Kidney epithelial cell (primary cell): ENCODE measurements around the gene ABCC1. TPM values are rescaled to one million over a fixed set of nuclear protein-coding genes. Genes with fewer than 3 reads are reported as not detected.
"Not testable (repeated sequence)": the region's sequence is repeated elsewhere in the genome, so short reads cannot be mapped to it uniquely, and the experiment has no call there.

Experiments
- DNase-seq: peaks from one replicate; pipeline ENCODE4 v3.0.0-alpha.2; 2010; ENCODE audit warnings: low read depth
- H3K27me3 ChIP-seq: 2 replicates; pipeline ENCODE4 v1.6.0; 2011; ENCODE audit warnings: low read length; ENCODE audit not compliant: control insufficient read depth, insufficient read depth
- H3K36me3 ChIP-seq: 2 replicates; pipeline ENCODE4 v1.5.1; 2011; ENCODE audit warnings: low read length; ENCODE audit not compliant: control insufficient read depth, insufficient read depth
- H3K4me3 ChIP-seq: 2 replicates; pipeline ENCODE4 v1.5.1; 2011; ENCODE audit warnings: low read depth, mild to moderate bottlenecking, control low read depth, low read length
- CTCF ChIP-seq: IDR thresholded peaks from 2 replicates; pipeline ENCODE4 v1.5.1; 2011; ENCODE audit warnings: mild to moderate bottlenecking, moderate library complexity, low read length, control low read depth, inconsistent platforms; ENCODE audit not compliant: insufficient read depth, poor library complexity, severe bottlenecking
- total RNA-seq: library from RNA; depleted of rRNA; stranded (reverse); fragments of >200 nt; gene quantifications from 2 replicates; pipeline ENCODE4 v1.2.3, GENCODE V29; 2015

ABCC1 gene
- total RNA-seq, 1 donor from 2014 or later, result 24.9 TPM

DNA sequence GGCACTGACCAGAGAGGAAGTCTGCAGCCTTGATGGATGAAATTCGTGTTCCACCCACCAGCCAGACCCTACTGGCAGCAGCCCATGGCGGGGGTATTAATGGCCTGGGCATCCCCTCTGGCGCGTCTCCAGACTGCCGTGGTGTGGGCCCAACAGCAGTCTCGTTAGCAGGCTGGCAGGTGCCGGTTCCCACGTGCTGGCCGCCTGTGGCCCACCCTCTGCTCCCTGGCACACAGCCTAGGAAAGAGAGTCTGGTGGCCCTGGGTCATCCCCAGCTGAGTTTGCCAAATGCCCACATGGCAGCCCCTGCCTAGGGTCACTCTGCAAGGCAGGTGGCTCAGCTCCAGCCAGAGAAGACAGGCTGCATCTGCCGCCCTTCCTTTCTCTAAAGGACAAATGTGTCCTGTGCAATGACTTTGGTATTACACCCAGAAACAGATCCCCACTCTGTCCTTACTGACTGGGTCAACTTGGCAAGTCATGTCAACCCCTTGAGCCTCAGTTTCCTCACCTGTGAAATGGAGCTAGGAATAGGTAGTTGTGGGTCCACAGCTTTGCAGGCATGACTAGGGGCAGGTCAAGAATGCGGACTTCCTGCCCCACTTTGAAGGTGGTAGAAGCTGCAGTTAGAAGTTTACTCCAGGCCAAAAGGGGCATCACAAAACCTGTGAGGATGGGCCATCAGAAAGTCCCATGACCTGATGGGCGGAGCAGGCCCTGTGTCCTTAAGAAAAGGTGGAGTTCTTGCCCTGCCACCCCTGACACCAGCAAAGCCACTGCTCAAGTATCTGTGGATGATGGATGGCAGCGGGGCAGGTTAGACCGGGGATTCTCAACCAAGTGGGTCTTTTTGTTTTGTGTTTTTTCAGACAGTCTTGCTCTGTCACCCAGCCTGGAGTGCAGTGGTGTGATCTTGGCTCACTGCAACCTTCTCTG lies 197.2 kb downstream of the ABCC1 start:
- TF ChIP-seq CTCF, result no peak
- DNase-seq, result no peak
- H3K36me3 ChIP-seq, result peaks cover 1% of the 10 kb centered on the region
- no peak overlapping the region for H3K4me3 ChIP-seq
- no peaks in the 10 kb centered on the region for H3K27me3 ChIP-seq

GRCh38 chr16:16147316-16147999 lies 198.0 kb downstream of the ABCC1 start:
- no peak for DNase-seq
- no peak for TF ChIP-seq CTCF

GRCh38 chr16:16148000-16148599 lies 198.7 kb downstream of the ABCC1 start:
- not testable (repeated sequence) for H3K4me3 ChIP-seq, H3K27me3 ChIP-seq, H3K36me3 ChIP-seq, DNase-seq

More at GRCh38 chr16:16147316-16147999, 198.0 kb downstream of the ABCC1 start:
- no peaks in the 10 kb centered on the region for H3K27me3 ChIP-seq
- H3K36me3 ChIP-seq, result no peaks in the 10 kb centered on the region
- H3K4me3 ChIP-seq, result no peak overlapping the region

DNA sequence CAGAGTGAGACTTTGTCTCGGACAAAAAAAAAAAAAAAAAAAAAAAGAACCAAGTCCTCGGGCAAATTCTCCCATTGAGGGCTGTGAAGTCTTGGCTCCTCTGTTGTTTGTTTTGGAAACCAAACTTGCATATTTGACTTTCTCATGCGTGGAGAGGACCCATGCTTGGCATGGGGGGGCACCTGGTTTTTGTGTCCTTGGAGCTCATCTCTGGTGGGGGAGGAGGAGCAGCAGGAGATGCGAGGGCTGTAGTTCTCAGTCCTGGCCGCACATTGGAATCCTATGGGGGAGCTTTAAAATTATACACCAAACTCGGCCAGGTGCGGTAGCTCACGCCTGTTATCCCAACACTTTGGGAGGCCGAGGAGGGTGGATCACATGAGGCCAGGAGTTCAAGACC lies 199.3 kb downstream of the ABCC1 start:
- Histone ChIP-seq H3K36me3 (no peaks in the 10 kb centered on the region), H3K27me3 (no peaks in the 10 kb centered on the region), H3K4me3 (no peak overlapping the region)
- DNase-seq, result peak; percentile 39
- TF ChIP-seq CTCF, result no peak

DNA sequence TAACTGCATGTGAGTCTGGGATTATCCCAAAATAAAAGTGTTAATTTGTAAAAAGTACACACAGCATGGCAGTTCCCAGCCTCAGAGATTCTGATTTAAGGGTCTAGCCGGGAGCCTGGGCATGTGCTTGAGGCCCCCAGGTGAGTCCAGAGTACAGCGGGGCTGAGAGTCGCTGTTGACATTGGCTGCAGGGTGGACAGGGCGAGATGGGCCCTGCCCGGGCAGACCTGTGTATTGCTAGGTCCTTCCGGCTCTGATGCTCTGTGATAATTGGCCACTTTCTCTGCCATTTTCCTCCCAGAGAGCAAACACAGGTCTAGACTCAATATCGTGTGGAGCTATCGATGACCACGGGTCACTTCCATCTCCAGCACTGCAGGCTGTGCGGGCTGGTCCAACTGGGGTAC lies 200.3 kb downstream of the ABCC1 start:
- TF ChIP-seq CTCF, result no peak
- H3K4me3 ChIP-seq, result no peak overlapping the region

More for the DNA sequence above, 200.3 kb downstream of the ABCC1 start:
- Histone ChIP-seq H3K27me3 (no peaks in the 10 kb centered on the region), H3K36me3 (no peaks in the 10 kb centered on the region)
- DNase-seq, result no peak
